Gastrocnemius medialis (tissue), 4 donors: ENCODE results near the gene HK1.

Experiments
- POLR2A ChIP-seq, 2 donors: fragments of 450-650 bp; IDR thresholded peaks; one replicate each; pipeline ENCODE4 v1.6.1; 2017; ENCODE audit warnings: antibody characterized with exemption in 2 of 2, mild to moderate bottlenecking in 2 of 2, moderate library complexity in 2 of 2
- TF ChIP-seq, protein P1 (sequence below), 5 experiments: fragments of 450-650 bp in 3 of 5; fragments of 200-600 bp in 2 of 5; sonication (generic) in 2 of 5; IDR thresholded peaks in 4 of 5; conservative IDR thresholded peaks in 1 of 5; 1 replicate in 4 of 5; 2 replicates in 1 of 5; pipeline ENCODE4 v1.5.1; 2016 to 2019; ENCODE audit warnings: antibody characterized with exemption in 5 of 5, mild to moderate bottlenecking in 3 of 5, moderate library complexity in 3 of 5

DNA sequence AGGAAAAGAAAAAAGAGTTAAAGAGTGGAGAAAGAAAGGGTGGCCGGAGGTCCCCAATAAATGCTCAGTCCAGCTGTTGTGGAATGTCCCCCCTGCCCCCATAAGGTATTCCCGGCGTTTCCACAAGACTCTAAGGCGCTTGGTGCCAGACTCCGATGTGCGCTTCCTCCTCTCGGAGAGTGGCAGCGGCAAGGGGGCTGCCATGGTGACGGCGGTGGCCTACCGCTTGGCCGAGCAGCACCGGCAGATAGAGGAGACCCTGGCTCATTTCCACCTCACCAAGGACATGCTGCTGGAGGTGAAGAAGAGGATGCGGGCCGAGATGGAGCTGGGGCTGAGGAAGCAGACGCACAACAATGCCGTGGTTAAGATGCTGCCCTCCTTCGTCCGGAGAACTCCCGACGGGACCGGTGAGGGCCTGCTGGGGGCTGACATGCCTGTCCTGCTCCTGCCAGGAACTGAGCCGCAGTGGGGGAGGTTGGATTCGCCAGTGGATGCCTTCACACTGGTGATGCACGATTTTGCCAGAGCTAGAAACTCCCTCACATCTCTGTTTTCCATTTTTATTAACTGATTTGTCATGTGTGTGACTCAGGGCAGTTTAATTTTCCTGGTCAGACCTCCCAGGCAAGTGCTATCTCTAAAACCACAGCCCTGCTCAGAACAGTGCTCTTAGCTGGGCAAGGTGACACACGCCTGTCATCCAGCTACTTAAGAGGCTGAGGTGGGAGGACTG, 104.3 kb downstream of the HK1 start:
- TF ChIP-seq, protein P1, sequence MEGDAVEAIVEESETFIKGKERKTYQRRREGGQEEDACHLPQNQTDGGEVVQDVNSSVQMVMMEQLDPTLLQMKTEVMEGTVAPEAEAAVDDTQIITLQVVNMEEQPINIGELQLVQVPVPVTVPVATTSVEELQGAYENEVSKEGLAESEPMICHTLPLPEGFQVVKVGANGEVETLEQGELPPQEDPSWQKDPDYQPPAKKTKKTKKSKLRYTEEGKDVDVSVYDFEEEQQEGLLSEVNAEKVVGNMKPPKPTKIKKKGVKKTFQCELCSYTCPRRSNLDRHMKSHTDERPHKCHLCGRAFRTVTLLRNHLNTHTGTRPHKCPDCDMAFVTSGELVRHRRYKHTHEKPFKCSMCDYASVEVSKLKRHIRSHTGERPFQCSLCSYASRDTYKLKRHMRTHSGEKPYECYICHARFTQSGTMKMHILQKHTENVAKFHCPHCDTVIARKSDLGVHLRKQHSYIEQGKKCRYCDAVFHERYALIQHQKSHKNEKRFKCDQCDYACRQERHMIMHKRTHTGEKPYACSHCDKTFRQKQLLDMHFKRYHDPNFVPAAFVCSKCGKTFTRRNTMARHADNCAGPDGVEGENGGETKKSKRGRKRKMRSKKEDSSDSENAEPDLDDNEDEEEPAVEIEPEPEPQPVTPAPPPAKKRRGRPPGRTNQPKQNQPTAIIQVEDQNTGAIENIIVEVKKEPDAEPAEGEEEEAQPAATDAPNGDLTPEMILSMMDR (IDR thresholded peaks at IDR 0.05 in 4 of 5, conservative IDR thresholded peaks at IDR 0.05 in 1 of 5): no peak
- TF ChIP-seq POLR2A (IDR thresholded peaks at IDR 0.05): no peak
